Thyroid gland (tissue), 4 donors: ENCODE data around the gene ZMIZ1.

ENCODE experiments used
- POLR2A ChIP-seq, 2 donors: fragments of 450-650 bp; IDR thresholded peaks; one replicate each; pipeline ENCODE4 v1.6.1; 2017; ENCODE audit warnings: antibody characterized with exemption in 2 of 2, mild to moderate bottlenecking in 2 of 2, moderate library complexity in 1 of 2
- TF ChIP-seq, protein P1 (sequence below), 6 experiments: fragments of 200-600 bp in 3 of 6; fragments of 450-650 bp in 3 of 6; sonication (generic) in 3 of 6; IDR thresholded peaks; one replicate each; pipeline ENCODE4 v1.5.1; 2016 to 2019; ENCODE audit warnings: antibody characterized with exemption in 6 of 6, mild to moderate bottlenecking in 2 of 6, inconsistent platforms in 1 of 6, moderate library complexity in 1 of 6

DNA sequence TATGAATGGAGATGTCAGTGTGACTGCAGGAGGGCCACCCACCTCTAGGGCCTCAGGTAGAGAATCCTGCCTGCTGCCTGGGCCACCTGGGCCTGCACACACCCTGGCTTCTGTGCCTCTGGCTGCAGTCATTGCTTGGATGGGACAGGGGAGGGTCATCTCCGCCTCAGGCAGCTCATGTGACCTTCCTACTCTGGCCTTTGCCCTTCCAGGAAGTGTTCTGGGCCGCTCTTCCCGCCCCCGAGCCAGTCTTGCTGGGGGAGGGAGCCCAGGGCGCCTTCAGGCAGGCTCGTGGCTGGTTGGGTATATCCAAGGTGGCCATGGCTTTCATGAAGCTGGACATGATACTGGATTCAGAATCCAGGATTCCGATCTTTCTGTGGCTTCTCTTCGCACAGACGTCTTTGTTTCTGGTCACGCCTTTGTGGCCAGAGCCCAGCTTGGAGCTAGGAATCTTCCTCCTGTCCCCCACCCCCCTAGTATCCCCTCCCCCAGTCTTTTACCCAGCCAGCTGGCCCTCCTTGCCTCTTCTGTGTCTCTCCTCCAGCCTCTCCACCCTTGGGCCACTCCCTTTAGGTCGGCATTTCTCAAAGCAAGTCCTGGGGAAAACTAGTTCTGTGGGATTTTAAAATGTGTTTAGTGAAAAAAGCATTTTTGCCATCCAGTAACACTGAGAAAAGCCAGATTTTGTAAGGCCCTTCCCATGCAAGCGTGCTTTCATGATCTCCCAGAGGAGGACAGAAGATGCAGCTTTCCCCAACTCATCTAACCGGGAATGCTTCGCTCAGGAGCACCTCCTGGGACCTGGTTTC lies 119.6 kb downstream of the ZMIZ1 start:
- TF ChIP-seq, protein P1, sequence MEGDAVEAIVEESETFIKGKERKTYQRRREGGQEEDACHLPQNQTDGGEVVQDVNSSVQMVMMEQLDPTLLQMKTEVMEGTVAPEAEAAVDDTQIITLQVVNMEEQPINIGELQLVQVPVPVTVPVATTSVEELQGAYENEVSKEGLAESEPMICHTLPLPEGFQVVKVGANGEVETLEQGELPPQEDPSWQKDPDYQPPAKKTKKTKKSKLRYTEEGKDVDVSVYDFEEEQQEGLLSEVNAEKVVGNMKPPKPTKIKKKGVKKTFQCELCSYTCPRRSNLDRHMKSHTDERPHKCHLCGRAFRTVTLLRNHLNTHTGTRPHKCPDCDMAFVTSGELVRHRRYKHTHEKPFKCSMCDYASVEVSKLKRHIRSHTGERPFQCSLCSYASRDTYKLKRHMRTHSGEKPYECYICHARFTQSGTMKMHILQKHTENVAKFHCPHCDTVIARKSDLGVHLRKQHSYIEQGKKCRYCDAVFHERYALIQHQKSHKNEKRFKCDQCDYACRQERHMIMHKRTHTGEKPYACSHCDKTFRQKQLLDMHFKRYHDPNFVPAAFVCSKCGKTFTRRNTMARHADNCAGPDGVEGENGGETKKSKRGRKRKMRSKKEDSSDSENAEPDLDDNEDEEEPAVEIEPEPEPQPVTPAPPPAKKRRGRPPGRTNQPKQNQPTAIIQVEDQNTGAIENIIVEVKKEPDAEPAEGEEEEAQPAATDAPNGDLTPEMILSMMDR (IDR thresholded peaks at IDR 0.05) = no peak
- no peak for TF ChIP-seq POLR2A (IDR thresholded peaks at IDR 0.05)
